Neural crest cell (in vitro differentiated cells): Measurements from ENCODE around the gene YIPF4. TPM values are rescaled to one million over a fixed set of nuclear protein-coding genes. Genes with fewer than 3 reads are reported as not detected.
"Not testable (repeated sequence)": the region's sequence is repeated elsewhere in the genome, so short reads cannot be mapped to it uniquely, and the experiment has no call there.

ENCODE experiments used
- DNase-seq: peaks from one replicate; pipeline ENCODE4 v3.0.0; 2021; ENCODE audit warnings: low read depth, mixed read lengths, low spot score
- H3K27ac Mint-ChIP-seq: one replicate; pipeline ENCODE4 v1.8.0; 2021; ENCODE audit warnings: mild to moderate bottlenecking, mixed read lengths; ENCODE audit not compliant: unreplicated experiment
- H3K27me3 Mint-ChIP-seq: 2 replicates; pipeline ENCODE4 v1.8.0; 2021; ENCODE audit warnings: low read depth, mild to moderate bottlenecking, mixed read lengths
- H3K36me3 Mint-ChIP-seq: 2 replicates; pipeline ENCODE4 v1.8.0; 2021; ENCODE audit warnings: low read depth, mild to moderate bottlenecking, mixed read lengths
- H3K4me1 Mint-ChIP-seq: 2 replicates; pipeline ENCODE4 v1.8.0; 2021; ENCODE audit warnings: mixed read lengths
- H3K4me3 Mint-ChIP-seq: one replicate; pipeline ENCODE4 v1.8.0; 2021; ENCODE audit warnings: mild to moderate bottlenecking, mixed read lengths
- H3K9me3 Mint-ChIP-seq: 2 replicates; pipeline ENCODE4 v1.8.0; 2021; ENCODE audit warnings: mixed read lengths
- CTCF ChIP-seq: fragments of 200-600 bp; sonication (generic); conservative IDR thresholded peaks from 2 replicates; pipeline ENCODE4 v1.5.0; 2021; ENCODE audit warnings: antibody characterized with exemption, mild to moderate bottlenecking
- total RNA-seq: library from RNA; stranded (reverse); gene quantifications from 2 replicates; pipeline ENCODE4 v1.2.1, GENCODE V29; 2021

Gene YIPF4
- total RNA-seq, 1 donor from 2014 or later = 27.8 TPM

- Mint-ChIP-seq H3K4me1 (peaks cover 44% of the 10 kb centered on the region), H3K9me3 (no peaks in the 10 kb centered on the region), H3K4me3 (peak overlapping the region; percentile 84), H3K27me3 (no peaks in the 10 kb centered on the region), H3K36me3 (peaks cover 8% of the 10 kb centered on the region), H3K27ac (no peak overlapping the region)
- DNase-seq = no peak
- no peak for TF ChIP-seq CTCF
These were observed 82.7 kb downstream of the YIPF4 start for GRCh38 chr2:32360416-32360815.

- H3K27ac Mint-ChIP-seq, H3K27me3 Mint-ChIP-seq, DNase-seq, H3K4me3 Mint-ChIP-seq, H3K36me3 Mint-ChIP-seq, H3K9me3 Mint-ChIP-seq: not testable (repeated sequence)
- H3K4me1 Mint-ChIP-seq = peaks cover 37% of the 10 kb centered on the region
These were observed 85.3 kb downstream of the YIPF4 start for GRCh38 chr2:32362997-32363396.

- Mint-ChIP-seq H3K27me3 (no peaks in the 10 kb centered on the region), H3K4me1 (peaks cover 31% of the 10 kb centered on the region)
- TF ChIP-seq CTCF = no peak
These were observed 85.9 kb downstream of the YIPF4 start for GRCh38 chr2:32363597-32363996.

GRCh38 chr2:32364290-32364689, 86.6 kb downstream of the YIPF4 start:
- not testable (repeated sequence) for H3K4me3 Mint-ChIP-seq, H3K9me3 Mint-ChIP-seq, H3K36me3 Mint-ChIP-seq, DNase-seq, H3K27me3 Mint-ChIP-seq, H3K27ac Mint-ChIP-seq
- peaks cover 24% of the 10 kb centered on the region for H3K4me1 Mint-ChIP-seq

More at GRCh38 chr2:32363597-32363996, 85.9 kb downstream of the YIPF4 start:
- Mint-ChIP-seq H3K36me3 (peaks cover 8% of the 10 kb centered on the region), H3K9me3 (no peaks in the 10 kb centered on the region), H3K4me3 (no peak overlapping the region), H3K27ac (no peak overlapping the region)
- DNase-seq = no peak

GRCh38 chr2:32365679-32366078, 88.0 kb downstream of the YIPF4 start:
- not testable (repeated sequence) for H3K9me3 Mint-ChIP-seq, H3K36me3 Mint-ChIP-seq, H3K27ac Mint-ChIP-seq

More at GRCh38 chr2:32365679-32366078, 88.0 kb downstream of the YIPF4 start:
- not testable (repeated sequence) for DNase-seq, H3K4me3 Mint-ChIP-seq, H3K27me3 Mint-ChIP-seq
- H3K4me1 Mint-ChIP-seq = peaks cover 11% of the 10 kb centered on the region

Other genes starting within 250 kb of the YIPF4 start
- 84.5 and 85.1 TPM in 2 replicates for gene DPY30, start 238.1 kb upstream of the YIPF4 start, total RNA-seq
- 34.1 and 34.6 TPM in 2 replicates for gene SPAST, start 214.3 kb upstream of the YIPF4 start, total RNA-seq
- gene SLC30A6, start 112.0 kb upstream of the YIPF4 start, total RNA-seq = 26.9 and 27.4 TPM in 2 replicates
- gene NLRC4, start 13.0 kb upstream of the YIPF4 start, total RNA-seq = not detected in 2 replicates
- 76.8 and 84.4 TPM in 2 replicates for gene BIRC6, start 79.1 kb downstream of the YIPF4 start, total RNA-seq